ENCODE data around the gene ABCA4.

Gene ABCA4

DNA sequence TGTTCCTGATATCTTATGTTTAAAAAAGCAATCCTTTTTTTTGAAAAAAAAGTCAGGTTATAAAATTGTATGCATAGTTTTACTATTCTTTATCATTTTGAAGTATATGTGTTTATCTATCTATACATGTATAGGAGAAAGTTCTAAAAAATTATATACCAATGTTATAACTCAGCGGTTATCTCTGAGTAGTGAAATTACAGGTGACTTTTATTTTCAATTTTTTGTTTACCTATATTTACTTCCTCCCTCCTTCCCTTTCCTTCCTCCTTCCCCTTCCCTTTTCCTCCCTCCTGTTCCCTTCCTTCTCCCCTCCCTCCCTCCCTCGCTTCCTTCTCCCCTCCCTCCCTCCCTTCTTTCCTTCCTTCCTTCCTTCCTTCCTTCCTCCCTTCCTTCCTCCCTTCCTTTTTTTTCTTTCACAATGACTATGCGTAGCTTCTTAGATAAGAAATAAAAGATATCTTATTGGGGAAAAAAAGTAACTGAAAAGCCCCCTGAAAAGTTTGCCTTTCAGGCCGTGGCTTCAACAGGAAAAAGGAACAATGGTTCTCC, 77.1 kb downstream of the ABCA4 start:
- no peaks in the 10 kb centered on the region for H3K36me3 ChIP-seq (ENCODE audit: insufficient read depth, low read depth, low read length)
- H3K9me3 ChIP-seq (ENCODE audit: insufficient read depth, low read depth, low read length), result no peaks in the 10 kb centered on the region
- H3K27ac ChIP-seq (ENCODE audit: low read length), result no peak overlapping the region
- H3K4me1 ChIP-seq (ENCODE audit: insufficient read depth, low read length), result peaks cover 12% of the 10 kb centered on the region
- no peak overlapping the region for H3K4me3 ChIP-seq (ENCODE audit: low read length)
- H3K9ac ChIP-seq (ENCODE audit: low read depth, low read length), result no peak overlapping the region
- no peaks in the 10 kb centered on the region for H3K27me3 ChIP-seq (ENCODE audit: insufficient read depth, low read length)

DNA sequence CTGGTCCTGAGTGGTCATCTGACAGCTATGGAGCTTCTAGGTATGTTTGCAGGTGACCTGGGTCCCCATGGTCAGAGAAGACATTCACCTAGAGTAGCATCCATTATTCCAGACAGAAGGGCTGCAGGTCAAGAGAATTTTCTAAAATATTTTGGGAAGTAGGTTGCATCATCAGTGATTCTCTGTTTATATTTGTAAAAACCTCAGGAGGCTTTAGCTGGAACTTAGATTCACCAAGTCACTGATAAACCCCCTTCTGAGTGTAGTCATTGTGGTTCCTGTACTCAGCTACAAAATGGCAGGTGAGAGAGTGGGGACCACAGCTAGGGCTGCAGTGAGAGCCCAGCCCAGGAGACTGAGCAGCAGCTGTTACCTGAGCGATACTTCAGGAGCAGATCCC, 78.6 kb downstream of the ABCA4 start:
- H3K27ac ChIP-seq (ENCODE audit: low read length), result no peak overlapping the region
- peaks cover 10% of the 10 kb centered on the region; the same call in 1 of the 2 replicates for H3K4me1 ChIP-seq (ENCODE audit: insufficient read depth, low read length)
- no peak overlapping the region for H3K9ac ChIP-seq (ENCODE audit: low read depth, low read length)
- no peaks in the 10 kb centered on the region for H3K9me3 ChIP-seq (ENCODE audit: insufficient read depth, low read depth, low read length)
- no peaks in the 10 kb centered on the region for H3K36me3 ChIP-seq (ENCODE audit: insufficient read depth, low read depth, low read length)
- H3K4me3 ChIP-seq (ENCODE audit: low read length), result no peak overlapping the region
- H3K27me3 ChIP-seq (ENCODE audit: insufficient read depth, low read length), result no peaks in the 10 kb centered on the region

DNA sequence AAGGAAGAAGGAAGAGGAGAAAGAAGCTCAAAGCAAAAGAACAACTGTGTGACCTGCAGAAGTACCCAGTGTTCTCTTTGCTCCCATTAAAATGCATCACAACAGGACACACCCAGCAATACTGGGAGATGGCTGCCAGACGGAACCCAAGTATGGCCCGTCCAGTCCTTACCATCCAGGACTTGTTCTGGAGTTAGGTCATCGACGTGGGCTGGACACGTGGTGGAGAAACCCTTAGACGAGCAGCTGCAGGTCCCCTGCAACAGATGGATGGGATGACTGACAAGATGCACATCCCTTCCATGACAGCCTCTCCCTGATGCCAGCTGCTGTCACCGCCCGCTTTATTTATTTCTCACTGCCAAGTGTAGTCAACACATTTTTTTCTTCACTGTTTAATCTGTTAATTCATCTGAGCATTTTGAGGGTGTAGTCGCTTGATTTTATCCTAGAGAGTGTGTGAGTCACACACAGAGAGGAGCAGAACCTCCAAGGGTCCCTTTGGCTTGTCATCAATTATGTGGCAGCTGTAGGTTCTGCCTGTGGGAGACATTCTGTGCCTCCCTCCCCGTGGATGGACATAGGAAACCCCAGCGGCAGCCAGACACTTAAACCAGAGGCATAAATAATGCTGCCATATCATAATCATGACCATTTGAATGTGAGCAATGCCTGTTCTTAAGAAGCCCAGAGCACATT, 80.9 kb downstream of the ABCA4 start:
- Histone ChIP-seq H3K4me1 (ENCODE audit: insufficient read depth, low read length) (peaks cover 10% of the 10 kb centered on the region; the same call in 1 of the 2 replicates), H3K36me3 (ENCODE audit: insufficient read depth, low read depth, low read length) (no peaks in the 10 kb centered on the region), H3K27ac (ENCODE audit: low read length) (no peak overlapping the region), H3K27me3 (ENCODE audit: insufficient read depth, low read length) (no peaks in the 10 kb centered on the region), H3K9ac (ENCODE audit: low read depth, low read length) (no peak overlapping the region), H3K9me3 (ENCODE audit: insufficient read depth, low read depth, low read length) (no peaks in the 10 kb centered on the region), H3K4me3 (ENCODE audit: low read length) (no peak overlapping the region)

DNA sequence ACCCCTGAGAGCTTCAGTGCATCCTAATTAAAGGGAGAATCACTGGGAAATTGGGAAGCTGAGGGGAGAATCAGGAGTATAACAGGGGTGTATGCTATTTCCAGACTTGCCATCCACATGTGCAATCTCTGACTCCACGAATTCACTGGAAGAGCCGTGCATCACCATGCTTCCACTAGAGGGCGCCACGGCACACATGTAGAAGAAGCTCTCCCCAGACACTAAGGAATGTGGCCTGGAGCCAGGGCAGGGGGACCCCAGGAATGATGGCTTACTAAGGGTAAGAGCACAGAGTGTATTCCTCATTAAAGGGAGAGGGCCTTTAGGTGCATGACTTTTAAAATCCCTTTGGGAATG, 81.5 kb downstream of the ABCA4 start:
- H3K27me3 ChIP-seq (ENCODE audit: insufficient read depth, low read length), result no peaks in the 10 kb centered on the region
- peaks cover 10% of the 10 kb centered on the region; the same call in 1 of the 2 replicates for H3K4me1 ChIP-seq (ENCODE audit: insufficient read depth, low read length)
- H3K4me3 ChIP-seq (ENCODE audit: low read length), result no peak overlapping the region
- no peaks in the 10 kb centered on the region for H3K9me3 ChIP-seq (ENCODE audit: insufficient read depth, low read depth, low read length)
- no peaks in the 10 kb centered on the region for H3K36me3 ChIP-seq (ENCODE audit: insufficient read depth, low read depth, low read length)
- H3K9ac ChIP-seq (ENCODE audit: low read depth, low read length), result no peak overlapping the region
- H3K27ac ChIP-seq (ENCODE audit: low read length), result no peak overlapping the region

DNA sequence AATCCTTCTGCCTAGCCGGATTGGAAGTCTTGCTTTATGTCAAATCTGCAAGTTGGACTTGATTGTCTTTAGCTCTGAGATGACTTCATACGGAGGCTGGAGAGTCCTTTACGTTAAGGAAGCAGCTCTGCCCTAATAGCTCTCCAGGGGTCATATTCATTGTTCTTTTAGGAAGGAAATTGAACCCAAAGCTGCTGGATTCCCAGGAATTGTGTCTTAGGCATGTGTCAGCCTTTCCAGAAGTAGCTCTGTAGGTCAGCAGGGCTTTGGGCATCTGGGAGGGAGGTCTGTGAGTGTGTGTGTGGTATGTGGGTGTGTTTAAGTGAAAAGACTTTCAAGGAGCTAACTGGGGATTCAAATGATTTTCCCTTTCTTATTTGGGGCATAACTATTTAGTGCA, 82.4 kb downstream of the ABCA4 start:
- Histone ChIP-seq H3K4me1 (ENCODE audit: insufficient read depth, low read length) (peaks cover 10% of the 10 kb centered on the region; the same call in 1 of the 2 replicates), H3K9me3 (ENCODE audit: insufficient read depth, low read depth, low read length) (no peaks in the 10 kb centered on the region), H3K27ac (ENCODE audit: low read length) (no peak overlapping the region), H3K36me3 (ENCODE audit: insufficient read depth, low read depth, low read length) (no peaks in the 10 kb centered on the region), H3K27me3 (ENCODE audit: insufficient read depth, low read length) (no peaks in the 10 kb centered on the region), H3K9ac (ENCODE audit: low read depth, low read length) (no peak overlapping the region), H3K4me3 (ENCODE audit: low read length) (no peak overlapping the region)

DNA sequence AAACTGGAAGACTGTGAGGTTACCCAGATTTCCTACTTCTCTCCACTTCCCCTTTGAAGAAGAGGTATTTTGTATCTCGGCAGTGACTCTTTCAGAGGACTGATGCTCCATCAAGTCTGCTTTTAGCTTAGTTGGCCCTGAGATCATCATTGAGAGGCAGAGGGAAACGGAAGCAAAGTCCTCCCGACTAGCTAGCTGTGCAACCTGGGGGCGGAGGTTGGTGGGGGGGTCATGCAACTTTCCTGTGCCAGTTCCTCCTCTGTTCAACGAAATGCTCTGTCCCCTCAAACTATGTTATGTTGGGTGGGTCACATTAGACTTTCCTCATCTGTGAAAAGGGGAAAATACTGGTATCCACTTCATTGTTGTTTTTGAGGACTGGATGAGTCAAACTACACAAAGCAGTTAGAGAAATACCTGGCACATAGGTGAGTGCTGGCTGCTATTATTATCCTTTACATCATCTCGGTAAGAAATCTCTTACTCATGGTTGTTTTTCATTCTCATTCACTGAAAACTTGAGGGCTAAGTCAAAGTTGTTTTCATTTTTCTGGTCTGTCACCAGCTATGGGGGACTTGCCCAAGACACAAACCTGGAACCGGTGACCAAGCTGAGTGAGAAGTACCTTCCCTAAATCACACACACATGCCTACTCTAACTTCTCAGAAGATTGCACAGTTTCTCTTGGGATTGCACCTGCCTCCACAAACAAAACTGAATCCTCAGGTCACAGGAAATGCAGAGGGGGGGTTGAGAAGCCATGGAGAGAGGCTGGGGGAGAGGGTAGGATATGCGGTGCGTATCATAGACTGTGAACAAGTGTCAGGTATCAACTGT, 83.3 kb downstream of the ABCA4 start:
- Histone ChIP-seq H3K27me3 (ENCODE audit: insufficient read depth, low read length) (no peaks in the 10 kb centered on the region), H3K9me3 (ENCODE audit: insufficient read depth, low read depth, low read length) (no peaks in the 10 kb centered on the region), H3K4me1 (ENCODE audit: insufficient read depth, low read length) (peaks cover 10% of the 10 kb centered on the region; the same call in 1 of the 2 replicates), H3K27ac (ENCODE audit: low read length) (no peak overlapping the region), H3K9ac (ENCODE audit: low read depth, low read length) (no peak overlapping the region), H3K4me3 (ENCODE audit: low read length) (no peak overlapping the region), H3K36me3 (ENCODE audit: insufficient read depth, low read depth, low read length) (no peaks in the 10 kb centered on the region)

DNA sequence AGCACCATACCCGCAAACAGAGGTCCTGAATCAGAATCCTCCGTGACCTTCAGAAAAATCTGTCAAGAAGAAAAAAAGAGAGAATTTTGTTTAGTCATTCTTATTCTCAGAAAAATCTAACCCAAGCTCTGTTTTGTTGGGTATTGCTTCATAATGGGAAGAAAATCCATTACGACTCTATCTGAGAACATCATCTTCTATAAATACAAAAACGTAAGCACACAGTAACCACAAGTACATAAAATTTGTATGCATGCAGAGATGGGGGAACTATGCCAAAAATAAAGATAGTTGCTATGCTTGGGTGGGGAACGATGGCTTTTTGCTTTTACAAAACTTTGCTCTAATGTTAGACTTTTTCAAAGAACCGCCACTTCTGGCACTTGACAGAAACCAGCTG, 84.2 kb downstream of the ABCA4 start:
- Histone ChIP-seq H3K27me3 (ENCODE audit: insufficient read depth, low read length) (no peaks in the 10 kb centered on the region), H3K4me3 (ENCODE audit: low read length) (no peak overlapping the region), H3K9me3 (ENCODE audit: insufficient read depth, low read depth, low read length) (no peaks in the 10 kb centered on the region), H3K36me3 (ENCODE audit: insufficient read depth, low read depth, low read length) (no peaks in the 10 kb centered on the region), H3K4me1 (ENCODE audit: insufficient read depth, low read length) (peaks cover 10% of the 10 kb centered on the region; the same call in 1 of the 2 replicates), H3K9ac (ENCODE audit: low read depth, low read length) (no peak overlapping the region), H3K27ac (ENCODE audit: low read length) (no peak overlapping the region)

DNA sequence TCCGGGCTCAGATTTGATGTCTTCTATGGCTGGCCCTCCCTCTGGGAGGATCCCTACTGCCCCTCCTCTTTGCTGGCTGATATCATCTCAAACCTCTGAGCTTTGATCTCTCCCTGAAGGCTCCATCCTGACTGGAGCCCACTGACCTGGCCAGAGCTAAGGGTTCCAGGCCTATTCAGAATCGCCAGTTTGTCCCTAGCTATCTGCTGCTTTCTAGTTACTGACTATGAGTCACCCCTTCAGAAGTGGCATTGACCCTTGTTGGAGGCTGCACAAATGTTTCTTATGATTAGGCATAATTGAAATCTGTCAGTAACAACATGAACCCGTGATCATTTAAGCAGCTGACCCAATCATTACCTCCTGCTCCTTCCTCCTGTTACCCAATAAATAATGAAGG, 87.1 kb downstream of the ABCA4 start:
- Histone ChIP-seq H3K27me3 (ENCODE audit: insufficient read depth, low read length) (no peaks in the 10 kb centered on the region), H3K4me3 (ENCODE audit: low read length) (no peak overlapping the region), H3K9me3 (ENCODE audit: insufficient read depth, low read depth, low read length) (no peaks in the 10 kb centered on the region), H3K9ac (ENCODE audit: low read depth, low read length) (no peak overlapping the region), H3K36me3 (ENCODE audit: insufficient read depth, low read depth, low read length) (no peaks in the 10 kb centered on the region), H3K4me1 (ENCODE audit: insufficient read depth, low read length) (peaks cover 5% of the 10 kb centered on the region; the same call in 1 of the 2 replicates), H3K27ac (ENCODE audit: low read length) (no peak overlapping the region)

DNA sequence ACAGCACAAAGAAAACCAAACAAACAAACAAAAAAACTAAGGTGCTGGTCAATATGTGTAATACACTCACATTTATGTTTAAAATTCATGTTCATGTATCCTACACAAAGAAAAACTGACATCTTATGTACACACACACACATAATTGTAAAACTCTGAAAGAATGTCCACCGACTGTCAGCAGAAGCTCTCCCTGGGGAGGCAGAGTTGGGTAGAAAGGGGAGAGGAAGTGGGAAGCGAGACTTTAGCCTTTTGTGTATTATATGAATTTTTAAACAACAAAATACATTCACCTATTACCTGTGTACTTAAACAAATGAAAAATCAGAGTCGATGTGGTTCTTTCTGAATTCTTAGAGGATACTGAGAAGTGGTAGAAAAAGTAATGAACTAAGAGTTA, 88.3 kb downstream of the ABCA4 start:
- Histone ChIP-seq H3K4me3 (ENCODE audit: low read length) (no peak overlapping the region), H3K4me1 (ENCODE audit: insufficient read depth, low read length) (no peaks in the 10 kb centered on the region), H3K9me3 (ENCODE audit: insufficient read depth, low read depth, low read length) (no peaks in the 10 kb centered on the region), H3K27ac (ENCODE audit: low read length) (no peak overlapping the region), H3K36me3 (ENCODE audit: insufficient read depth, low read depth, low read length) (no peaks in the 10 kb centered on the region), H3K9ac (ENCODE audit: low read depth, low read length) (no peak overlapping the region), H3K27me3 (ENCODE audit: insufficient read depth, low read length) (no peaks in the 10 kb centered on the region)

DNA sequence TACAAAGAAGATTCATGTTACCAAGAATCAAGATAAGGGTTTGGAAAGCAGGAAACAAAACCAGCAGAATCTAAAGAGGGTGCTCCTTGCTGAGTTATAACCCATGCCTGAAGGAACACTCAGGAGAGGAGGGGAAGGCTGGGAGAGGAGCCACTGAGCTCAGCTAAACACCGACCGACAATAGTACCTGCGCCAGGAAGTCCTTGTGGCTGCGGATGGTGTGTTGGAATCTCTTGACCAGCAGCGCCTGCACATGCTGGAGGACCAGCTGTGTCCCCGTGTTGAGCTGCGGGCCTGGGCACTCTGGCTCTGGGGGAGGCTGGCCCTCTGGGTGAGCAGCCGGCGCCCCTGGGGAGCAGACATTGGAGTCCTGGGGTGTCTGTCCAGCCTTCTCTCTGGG, 89.4 kb downstream of the ABCA4 start:
- Histone ChIP-seq H3K4me3 (ENCODE audit: low read length) (no peak overlapping the region), H3K27ac (ENCODE audit: low read length) (no peak overlapping the region), H3K4me1 (ENCODE audit: insufficient read depth, low read length) (no peaks in the 10 kb centered on the region), H3K9me3 (ENCODE audit: insufficient read depth, low read depth, low read length) (no peaks in the 10 kb centered on the region), H3K27me3 (ENCODE audit: insufficient read depth, low read length) (no peaks in the 10 kb centered on the region), H3K36me3 (ENCODE audit: insufficient read depth, low read depth, low read length) (no peaks in the 10 kb centered on the region), H3K9ac (ENCODE audit: low read depth, low read length) (no peak overlapping the region)

DNA sequence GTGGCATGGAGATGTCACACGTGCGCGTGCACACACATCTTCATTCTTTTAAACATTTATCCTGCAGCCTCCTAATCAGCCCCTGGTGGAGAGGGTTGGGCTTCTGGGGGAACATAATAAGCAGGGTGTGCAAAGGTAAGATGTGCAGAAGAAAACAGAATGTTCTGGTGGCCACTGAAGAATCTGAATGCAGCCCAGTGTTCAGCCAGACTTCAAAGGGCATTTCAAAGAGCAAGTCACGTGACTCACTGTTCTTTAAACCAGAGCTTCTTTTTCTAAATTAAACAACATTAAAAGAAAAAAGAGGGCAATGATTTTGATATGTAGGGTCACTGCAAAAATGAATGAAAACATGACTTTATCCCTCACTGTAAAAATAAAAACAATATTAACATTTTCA, 89.8 kb downstream of the ABCA4 start:
- Histone ChIP-seq H3K27me3 (ENCODE audit: insufficient read depth, low read length) (no peaks in the 10 kb centered on the region), H3K9me3 (ENCODE audit: insufficient read depth, low read depth, low read length) (no peaks in the 10 kb centered on the region), H3K27ac (ENCODE audit: low read length) (no peak overlapping the region), H3K4me3 (ENCODE audit: low read length) (no peak overlapping the region), H3K36me3 (ENCODE audit: insufficient read depth, low read depth, low read length) (no peaks in the 10 kb centered on the region), H3K9ac (ENCODE audit: low read depth, low read length) (no peak overlapping the region), H3K4me1 (ENCODE audit: insufficient read depth, low read length) (no peaks in the 10 kb centered on the region)

All from iPS-20b (cell line).